SK-N-MC (cell line): Measurements from ENCODE around the gene MED25.

Experiments used
- DNase-seq: peaks from one replicate; pipeline ENCODE4 v3.0.0-alpha.2; 2011; ENCODE audit warnings: low read depth, low spot score
- H3K27ac ChIP-seq: fragments of 200-600 bp; sonication (generic); 2 replicates; pipeline ENCODE4 v1.5.1; 2016; ENCODE audit warnings: mixed run types
- H3K36me3 ChIP-seq: fragments of 200-600 bp; sonication (generic); 2 replicates; pipeline ENCODE4 v1.6.1; 2017; ENCODE audit warnings: antibody characterized with exemption, low read length, mixed read lengths; ENCODE audit not compliant: insufficient read depth
- H3K4me3 ChIP-seq: fragments of 200-600 bp; sonication (generic); 2 replicates; pipeline ENCODE4 v1.5.1; 2016
- H3K9ac ChIP-seq: fragments of 200-600 bp; sonication (generic); 2 replicates; pipeline ENCODE4 v1.8.0; 2017; ENCODE audit warnings: mixed run types, mixed read lengths; ENCODE audit not compliant: insufficient read length
- H3K9me3 ChIP-seq: fragments of 200-600 bp; sonication (generic); 2 replicates; pipeline ENCODE4 v1.6.1; 2017; ENCODE audit warnings: low read depth, mild to moderate bottlenecking, antibody characterized with exemption, low read length, moderate library complexity, mixed read lengths
- EZH2 ChIP-seq: fragments of 200-600 bp; sonication (generic); IDR thresholded peaks from one replicate; pipeline ENCODE4 v1.6.1; 2017; ENCODE audit warnings: antibody characterized with exemption
- FOXP2 ChIP-seq: optimal IDR thresholded peaks from 2 replicates; pipeline ENCODE3; 2011; ENCODE audit warnings: mild to moderate bottlenecking, moderate library complexity; ENCODE audit not compliant: insufficient read depth; ENCODE audit errors: extremely low read length, control extremely low read depth
- POLR2AphosphoS5 ChIP-seq: IDR thresholded peaks from 2 replicates; pipeline ENCODE4 v1.6.1; 2012; ENCODE audit warnings: mild to moderate bottlenecking, low read depth, low read length, borderline replicate concordance

MED25 gene

DNA sequence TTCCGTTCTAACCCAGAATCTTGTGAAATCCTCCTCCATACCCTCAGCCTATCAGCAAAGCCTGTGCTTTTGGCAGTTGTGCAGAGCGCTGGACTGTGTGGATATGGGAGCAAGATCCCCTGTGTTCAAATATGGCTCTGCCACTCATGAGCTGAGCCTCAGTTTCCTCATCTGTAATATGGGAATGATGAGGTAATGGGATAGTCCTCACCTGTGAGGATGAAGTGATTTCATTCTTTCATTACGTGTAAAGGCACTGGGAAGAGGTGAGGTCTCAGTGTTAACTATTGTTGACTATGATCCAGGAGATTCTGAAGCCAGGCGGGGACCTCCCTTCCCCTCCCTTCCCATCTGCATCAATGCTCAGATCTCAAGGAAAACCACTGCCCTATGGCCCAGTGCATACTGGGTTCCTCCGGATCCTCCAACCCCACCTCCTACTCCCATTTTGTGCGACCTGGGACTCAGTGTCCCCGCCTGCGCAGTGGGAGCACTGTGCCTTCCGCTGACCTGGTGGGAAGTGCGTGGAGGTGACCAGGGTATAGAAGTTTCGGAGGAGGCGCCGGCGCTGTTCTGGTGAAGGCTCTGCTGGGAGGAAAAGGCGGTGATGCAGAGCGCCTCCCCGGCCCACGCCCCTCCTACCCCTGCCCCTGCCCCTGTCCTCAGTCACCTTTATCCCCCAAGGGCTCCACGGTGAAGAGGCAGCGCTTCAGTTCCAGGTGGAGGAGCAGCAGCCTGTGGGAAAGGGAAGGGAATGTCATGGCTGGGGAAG is 10.0 kb upstream of the MED25 start:
- Histone ChIP-seq H3K9me3 (no peaks in the 10 kb centered on the region), H3K36me3 (peaks cover 18% of the 10 kb centered on the region; the same call in 1 of the 2 replicates), H3K4me3 (no peak overlapping the region), H3K9ac (no peak overlapping the region), H3K27ac (0 out of 2 replicates have a peak overlapping the region, but pooled peaks have one; percentile 9)
- TF ChIP-seq FOXP2 (no peak), EZH2 (no peak), POLR2AphosphoS5 (no peak; the same call in 1 of the 2 replicates)
- DNase-seq = no peak

GRCh38 chr19:49808711-49809159 is 9.4 kb upstream of the MED25 start:
- no peak overlapping the region for H3K4me3 ChIP-seq
- no peak overlapping the region for H3K9ac ChIP-seq
- no peak for TF ChIP-seq EZH2
- TF ChIP-seq FOXP2 = no peak
- no peak for TF ChIP-seq POLR2AphosphoS5
- H3K27ac ChIP-seq = no peak overlapping the region
- no peak for DNase-seq
- H3K36me3 ChIP-seq = peaks cover 12% of the 10 kb centered on the region; the same call in 1 of the 2 replicates
- H3K9me3 ChIP-seq = no peaks in the 10 kb centered on the region

DNA sequence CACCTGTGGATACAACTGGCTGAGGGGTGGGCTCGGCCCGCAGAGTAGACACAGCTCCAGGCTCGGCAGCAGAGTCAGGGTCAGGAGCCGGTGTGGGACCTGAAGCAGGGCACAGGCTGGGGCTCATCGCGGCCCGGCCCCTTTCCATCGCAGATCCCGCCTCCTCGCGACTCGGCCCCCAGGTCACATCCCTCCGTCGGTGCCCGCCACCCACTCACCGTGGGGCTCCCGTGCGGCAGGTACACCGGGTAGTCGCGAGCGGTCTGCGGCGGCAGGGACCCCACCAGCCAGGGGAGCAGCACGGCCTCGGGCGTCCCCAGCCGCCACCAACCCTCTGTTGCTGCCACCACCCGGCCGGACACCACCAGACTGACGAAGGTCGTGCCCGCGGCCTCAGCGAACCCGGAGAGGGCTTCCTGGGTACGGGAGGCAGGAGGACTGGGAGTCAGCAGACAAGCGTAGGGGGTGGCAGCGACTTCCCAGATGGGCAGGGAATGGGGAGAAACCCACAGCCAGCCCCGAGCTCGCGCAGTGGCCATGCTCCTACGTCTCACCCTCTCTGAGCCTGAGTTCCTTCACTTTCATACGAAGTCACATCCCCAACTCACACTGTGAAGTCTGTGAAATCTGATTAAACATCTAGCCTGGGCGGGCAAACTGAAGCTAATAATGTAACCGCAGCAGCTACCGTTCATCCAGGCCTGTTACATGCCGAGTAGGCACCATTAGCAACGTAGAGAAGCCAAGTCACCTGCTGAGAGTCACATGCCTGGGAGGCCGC is 8.7 kb upstream of the MED25 start:
- Histone ChIP-seq H3K9me3 (no peaks in the 10 kb centered on the region), H3K27ac (peak overlapping the region; percentile 78), H3K36me3 (peaks cover 11% of the 10 kb centered on the region; the same call in 1 of the 2 replicates), H3K9ac (peak overlapping the region; percentile 45), H3K4me3 (0 out of 2 replicates have a peak overlapping the region, but pooled peaks have one; percentile 17)
- TF ChIP-seq EZH2 (no peak), FOXP2 (no peak), POLR2AphosphoS5 (no peak)
- DNase-seq = no peak

- Histone ChIP-seq H3K9ac (peak overlapping the region; percentile 45), H3K27ac (peak overlapping the region; percentile 78), H3K9me3 (no peaks in the 10 kb centered on the region), H3K36me3 (peaks cover 7% of the 10 kb centered on the region; the same call in 1 of the 2 replicates), H3K4me3 (0 out of 2 replicates have a peak overlapping the region, but pooled peaks have one; percentile 17)
- TF ChIP-seq FOXP2 = no peak
- no peak for TF ChIP-seq EZH2
- no peak for TF ChIP-seq POLR2AphosphoS5
- DNase-seq = no peak
Measured at GRCh38 chr19:49809941-49810389, 8.1 kb upstream of the MED25 start.

DNA sequence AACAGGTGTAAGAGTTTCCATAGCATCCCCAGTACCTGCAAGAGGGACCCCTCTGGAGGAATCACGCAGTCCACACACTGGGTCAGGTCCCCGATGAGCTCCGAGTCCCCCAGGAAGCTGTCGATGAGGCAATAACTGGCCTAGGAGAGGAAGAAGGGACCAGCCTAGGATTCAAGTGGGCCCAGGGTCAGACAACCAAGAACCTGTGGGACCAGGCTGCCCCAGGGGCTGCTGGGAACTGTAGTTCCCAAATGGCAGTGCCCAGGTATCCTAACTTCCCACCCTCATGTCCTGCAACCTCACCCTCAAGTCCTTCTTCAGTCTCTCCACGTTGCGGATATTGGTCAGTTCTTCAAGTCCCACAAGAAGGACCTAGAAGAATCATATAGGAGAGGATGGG is 6.8 kb upstream of the MED25 start:
- Histone ChIP-seq H3K27ac (no peak overlapping the region), H3K9ac (no peak overlapping the region), H3K9me3 (no peaks in the 10 kb centered on the region), H3K36me3 (peaks cover 6% of the 10 kb centered on the region; the same call in 1 of the 2 replicates), H3K4me3 (no peak overlapping the region)
- TF ChIP-seq EZH2 (no peak), POLR2AphosphoS5 (no peak), FOXP2 (no peak)
- DNase-seq = no peak

GRCh38 chr19:49812452-49812996 is 5.6 kb upstream of the MED25 start:
- H3K36me3 ChIP-seq = peaks cover 6% of the 10 kb centered on the region; the same call in 1 of the 2 replicates
- TF ChIP-seq EZH2 (no peak), FOXP2 (no peak), POLR2AphosphoS5 (no peak)
- H3K27ac ChIP-seq = peak overlapping the region; percentile 84
- H3K9ac ChIP-seq = peak overlapping the region; percentile 80
- peak overlapping the region; percentile 87 for H3K4me3 ChIP-seq
- DNase-seq = no peak
- H3K9me3 ChIP-seq = no peaks in the 10 kb centered on the region

DNA sequence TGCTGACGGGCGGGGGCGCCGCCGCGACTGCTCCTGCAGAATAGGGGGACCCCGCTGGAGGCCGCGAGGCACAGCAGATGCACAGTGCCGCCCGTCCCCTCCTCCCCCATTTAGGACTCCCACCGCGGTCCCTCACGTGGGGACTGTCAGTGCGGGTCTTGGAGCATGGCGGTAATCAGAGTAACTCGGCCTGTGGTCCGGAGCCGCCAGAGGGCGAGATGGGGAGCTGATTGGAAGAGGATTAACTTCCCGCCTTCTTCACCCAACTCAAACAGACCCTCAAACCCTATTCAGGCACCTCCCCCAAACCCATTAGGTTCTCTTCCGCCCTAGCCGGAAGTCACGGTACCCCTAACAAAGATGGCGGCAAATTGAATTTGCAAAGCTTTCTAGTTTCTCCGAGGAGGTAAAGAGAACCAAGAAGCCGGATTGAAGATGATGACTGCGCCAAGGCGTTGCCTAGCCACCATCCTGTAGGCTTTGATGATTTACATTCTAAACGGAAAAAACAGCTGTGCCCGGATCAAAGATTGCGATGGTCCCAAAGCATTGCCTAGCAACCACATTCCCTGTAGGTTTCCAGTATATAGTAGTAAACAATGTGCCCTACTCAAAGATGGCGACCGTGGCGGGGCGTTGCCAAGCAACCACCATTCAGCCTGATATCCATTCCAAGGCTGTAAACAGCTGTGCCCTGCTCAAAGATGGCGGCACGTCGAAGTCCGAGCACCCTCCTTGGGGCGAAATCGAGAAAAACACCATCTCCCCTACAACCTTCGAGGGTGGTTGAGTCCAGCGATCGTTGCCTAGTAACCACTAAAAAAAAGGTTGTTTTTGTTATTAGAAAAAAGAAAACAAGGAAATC is 4.9 kb upstream of the MED25 start, which contains the start of gene FUZ:
Gene FUZ (minus strand): TSS at position 296 of the 865 bp plus-strand sequence. CDS start 186 bp downstream, at position 110.
- Histone ChIP-seq H3K9me3 (no peaks in the 10 kb centered on the region), H3K36me3 (peaks cover under 1% of the 10 kb centered on the region; the same call in 1 of the 2 replicates), H3K27ac (peak within 1 kb of the TSS; percentile 84), H3K9ac (peak within 1 kb of the TSS; percentile 80), H3K4me3 (peak within 1 kb of the TSS; percentile 87)
- DNase-seq = peak; percentile 96
- no peak for TF ChIP-seq EZH2
- TF ChIP-seq POLR2AphosphoS5 = peak; percentile 73
- peak; percentile 98 for TF ChIP-seq FOXP2
